GM18858 (cell line): ENCODE measurements around the gene SPECC1.
"Not testable (repeated sequence)": the region's sequence is repeated elsewhere in the genome, so short reads cannot be mapped to it uniquely, and the experiment has no call there.

Experiments used
- ATAC-seq: cut with Tn5 transposase; IDR thresholded peaks from one replicate; pipeline ENCODE4 v1.9.1; 2021; ENCODE audit not compliant: unreplicated experiment

The SPECC1 gene

DNA sequence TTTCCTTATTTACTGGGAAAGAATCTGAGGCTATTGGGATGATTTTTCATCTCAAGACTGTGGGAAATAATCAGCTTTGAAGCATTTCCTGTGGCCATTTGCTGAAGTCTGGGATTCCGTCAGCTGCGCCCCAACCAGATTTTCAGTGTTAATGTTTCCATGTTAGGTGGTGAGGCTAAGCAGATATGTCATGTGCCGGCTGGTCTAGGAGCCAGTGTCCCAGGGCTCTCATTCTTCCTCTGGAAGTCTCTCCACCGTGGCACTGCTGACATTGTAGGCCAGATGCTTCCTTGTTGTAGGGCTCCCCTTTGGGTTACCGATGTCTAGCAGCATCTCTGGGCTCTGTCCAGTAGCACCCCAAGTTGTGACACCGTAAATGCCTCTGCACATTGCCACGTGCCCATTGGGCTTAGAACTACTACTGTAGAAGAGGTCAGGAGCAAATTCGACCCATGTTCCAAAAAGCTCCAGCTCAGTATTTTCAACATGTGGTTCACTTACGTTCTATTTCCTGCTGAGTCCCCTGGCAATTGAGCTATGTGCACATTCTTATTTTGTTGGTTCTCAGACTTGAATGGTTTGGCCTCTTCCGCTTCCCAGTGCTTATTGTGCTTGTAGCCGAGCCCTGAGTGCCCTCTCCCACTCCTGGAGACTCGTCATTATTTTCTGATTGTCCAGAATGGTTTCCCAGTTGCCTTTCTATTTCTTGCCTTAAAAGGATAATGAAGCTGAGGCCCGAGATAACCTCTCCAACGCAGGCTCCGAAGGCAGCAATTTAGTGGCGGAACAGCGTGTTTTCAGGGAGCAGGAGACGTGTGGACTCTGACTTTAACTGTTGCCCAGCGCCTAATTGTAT, 82.2 kb downstream of the SPECC1 start:
- ATAC-seq: no peak

DNA sequence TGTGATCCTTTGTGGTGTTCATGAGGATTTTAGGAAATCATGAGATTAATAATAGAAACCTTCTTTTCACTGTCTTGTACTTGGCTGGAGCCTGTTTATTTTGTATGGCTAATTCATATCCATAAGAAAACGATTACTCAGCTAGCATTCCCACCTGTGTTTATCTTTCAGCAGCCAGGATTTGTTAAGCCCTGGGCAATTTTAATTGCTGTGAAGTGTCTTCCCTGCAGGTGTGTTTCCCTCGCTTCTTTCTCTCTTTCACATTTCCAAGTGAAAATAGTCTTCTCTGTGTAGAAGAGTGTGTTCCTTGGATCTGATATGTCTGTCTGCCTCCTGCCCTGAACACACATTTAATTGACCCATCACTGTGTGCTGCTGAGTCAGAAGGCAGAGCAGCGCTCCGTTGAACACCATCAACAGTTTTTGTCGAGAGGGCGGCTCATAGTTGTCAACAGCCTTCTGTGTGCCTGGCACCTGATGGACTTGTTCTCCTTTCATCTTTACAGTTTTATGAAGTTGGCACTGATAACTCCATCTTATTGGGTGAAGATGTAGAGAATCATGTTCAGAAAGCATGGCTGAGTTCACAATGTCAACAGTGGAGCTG, 83.2 kb downstream of the SPECC1 start:
- ATAC-seq: no peak

DNA sequence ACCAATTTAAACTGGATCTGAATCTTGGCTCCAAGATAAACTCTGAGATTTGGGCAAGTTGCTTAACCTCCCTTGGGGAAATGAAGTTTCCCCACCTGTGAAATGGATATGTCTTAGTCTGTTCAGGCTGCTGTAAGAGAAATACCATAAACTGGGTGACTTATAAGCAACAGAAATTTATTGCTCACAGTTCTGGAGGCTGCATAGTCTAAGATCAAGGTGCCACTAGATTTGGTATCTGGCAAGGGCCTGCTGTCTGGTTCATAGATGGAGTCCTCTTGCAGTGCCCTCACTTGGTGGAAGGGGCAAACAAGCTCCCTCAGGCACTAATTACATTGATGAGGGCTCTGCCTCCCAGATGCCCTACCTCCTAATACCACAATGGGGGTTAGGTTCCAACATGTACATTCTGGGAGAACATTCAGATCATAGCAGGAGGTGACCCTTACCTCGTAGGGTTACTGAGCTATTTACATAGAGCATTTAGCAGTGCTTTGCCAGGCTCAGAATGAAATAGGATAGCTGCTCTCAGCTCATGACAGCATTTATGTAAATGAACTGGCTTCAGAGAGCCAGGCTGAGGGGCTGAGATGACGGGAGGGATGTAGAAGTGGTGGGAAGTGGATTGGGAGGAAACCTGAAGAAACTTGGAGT, 83.9 kb downstream of the SPECC1 start:
- ATAC-seq: no peak

- ATAC-seq: no peak
Observed at GRCh38 chr17:20094777-20095176, 85.6 kb downstream of the SPECC1 start.

DNA sequence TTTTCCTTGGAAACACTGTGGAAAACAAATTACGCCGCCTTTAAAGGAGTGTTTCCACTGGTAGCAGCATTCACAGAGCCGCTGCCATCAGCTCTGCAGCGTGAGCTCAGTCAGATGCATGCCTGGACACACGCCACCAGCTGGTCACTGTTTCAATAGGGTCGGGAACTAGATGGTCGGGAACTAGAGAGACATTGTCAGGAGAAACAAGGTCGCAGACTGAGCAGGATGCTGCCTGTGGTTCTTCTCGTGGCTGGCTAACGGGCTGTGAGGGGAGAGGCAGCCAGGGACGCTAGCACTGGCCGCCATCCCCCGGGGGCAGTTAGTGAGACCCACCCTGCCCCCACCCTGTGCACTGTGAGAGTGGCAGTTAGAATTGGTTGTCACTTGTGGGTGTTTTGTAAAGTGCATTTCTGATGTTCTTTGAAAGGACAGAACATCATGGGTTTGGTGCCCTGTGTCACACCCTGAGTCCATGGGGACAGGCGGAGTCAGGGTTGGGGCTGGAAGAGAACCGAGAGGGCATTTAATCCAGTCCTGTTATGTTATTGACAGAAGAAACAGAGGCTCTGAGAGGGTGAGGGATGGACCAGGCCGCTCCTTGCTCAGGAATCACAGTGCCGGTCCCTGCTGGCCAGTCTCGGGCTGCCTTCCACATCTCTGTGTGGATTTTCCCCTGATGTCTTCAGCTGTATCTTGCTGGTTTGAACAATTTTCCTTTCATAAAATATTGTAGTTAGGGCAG, 86.3 kb downstream of the SPECC1 start:
- ATAC-seq: no peak

- ATAC-seq: no peak
Observed at GRCh38 chr17:20096430-20096829, 87.3 kb downstream of the SPECC1 start.

- ATAC-seq: no peak
Observed at GRCh38 chr17:20097330-20097729, 88.2 kb downstream of the SPECC1 start.

DNA sequence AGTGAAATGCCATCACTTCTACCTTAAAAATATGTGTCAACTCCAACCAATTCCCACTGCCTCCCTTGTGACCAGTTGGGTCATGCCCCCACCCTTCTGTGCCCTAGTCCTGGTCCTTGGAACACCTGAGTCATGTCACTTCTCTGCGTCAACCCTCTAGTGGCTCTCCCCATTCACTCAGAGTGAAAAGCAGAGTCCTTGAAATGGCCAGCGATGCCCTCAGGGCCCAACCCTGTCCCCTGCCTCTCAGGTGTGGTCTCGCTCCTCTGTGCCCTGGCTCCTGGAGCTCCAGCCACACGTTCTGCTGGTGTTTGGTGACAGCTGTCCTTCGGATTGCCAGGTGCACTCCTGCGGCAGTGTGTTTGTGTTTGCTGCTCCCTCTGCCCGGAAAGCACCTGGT, 89.2 kb downstream of the SPECC1 start:
- ATAC-seq: no peak

GRCh38 chr17:20100806-20101205, 91.6 kb downstream of the SPECC1 start:
- not testable (repeated sequence) for ATAC-seq

DNA sequence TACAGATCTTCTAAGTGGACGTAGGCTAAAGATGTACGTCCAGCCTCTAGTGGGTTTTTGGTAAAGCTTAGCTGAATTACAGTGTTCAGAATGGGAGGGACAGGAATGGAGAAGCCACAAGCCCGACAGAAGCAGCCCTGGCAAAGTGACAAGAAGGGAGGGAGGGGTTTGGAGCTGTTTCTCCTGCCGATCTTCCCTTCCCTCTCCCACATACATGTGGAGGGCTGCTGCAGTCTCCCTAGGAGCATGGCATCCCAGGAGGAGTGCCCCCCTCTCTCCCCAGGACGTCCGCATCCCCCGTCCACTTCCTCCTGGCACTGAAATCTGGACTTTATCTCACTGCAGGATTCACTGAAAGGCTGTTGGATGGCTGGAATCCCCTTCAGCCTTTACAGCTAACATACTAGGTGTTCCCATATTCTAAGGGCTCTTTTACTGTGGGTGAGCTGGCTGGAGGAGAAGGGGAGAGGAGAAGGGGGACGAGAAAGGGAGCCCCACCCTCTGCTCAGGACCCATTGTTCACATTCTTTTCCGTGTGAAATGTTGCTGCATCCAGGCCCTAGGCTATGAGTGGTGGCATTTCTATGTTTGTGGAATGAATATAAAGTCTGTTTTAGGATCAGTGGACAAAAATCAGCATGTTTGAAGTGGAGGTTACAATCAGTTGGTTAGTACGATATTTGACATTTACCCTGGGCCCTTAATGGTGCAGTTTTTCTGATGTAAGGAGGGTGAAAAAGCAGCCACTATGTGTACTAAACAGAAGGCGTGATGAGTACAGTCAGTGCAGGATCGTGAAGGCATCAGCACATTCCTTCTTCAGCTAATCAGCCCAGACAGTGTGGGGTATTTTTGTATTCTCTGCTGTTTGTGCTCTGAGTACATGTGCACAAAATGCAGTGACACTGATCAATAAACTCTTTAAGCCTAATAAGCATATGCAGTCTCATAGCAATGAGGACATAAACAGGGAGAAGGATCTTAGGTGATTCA, 94.6 kb downstream of the SPECC1 start:
- ATAC-seq: no peak

- ATAC-seq: no peak
Observed at GRCh38 chr17:20105539-20106280, 96.6 kb downstream of the SPECC1 start.

- ATAC-seq: not testable (repeated sequence)
Observed at GRCh38 chr17:20106446-20106845, 97.3 kb downstream of the SPECC1 start.

GRCh38 chr17:20109076-20109475, 99.9 kb downstream of the SPECC1 start:
- no peak for ATAC-seq

DNA sequence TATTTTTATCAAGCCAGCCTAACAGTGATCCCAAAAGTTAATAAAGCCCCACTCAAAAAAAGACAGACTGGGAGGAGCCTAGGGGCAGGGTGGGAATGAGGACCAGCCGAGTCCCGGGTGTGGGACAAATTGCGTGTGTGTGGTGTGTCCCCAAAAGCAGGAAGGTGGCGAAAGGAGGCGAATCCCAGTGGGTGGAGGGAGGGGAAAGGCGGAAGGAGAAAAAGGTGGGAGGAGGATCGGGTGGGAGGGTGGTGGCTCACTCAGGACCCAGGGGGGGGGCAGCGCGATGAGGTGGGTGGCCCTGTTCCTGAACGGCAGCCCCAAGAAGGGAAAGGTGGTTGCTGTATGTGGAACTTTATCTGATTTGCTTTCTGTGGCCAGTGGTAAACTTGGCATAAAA, 102.4 kb downstream of the SPECC1 start:
- ATAC-seq: no peak

- no peak for ATAC-seq
Observed at GRCh38 chr17:20114466-20114865, 105.3 kb downstream of the SPECC1 start.

DNA sequence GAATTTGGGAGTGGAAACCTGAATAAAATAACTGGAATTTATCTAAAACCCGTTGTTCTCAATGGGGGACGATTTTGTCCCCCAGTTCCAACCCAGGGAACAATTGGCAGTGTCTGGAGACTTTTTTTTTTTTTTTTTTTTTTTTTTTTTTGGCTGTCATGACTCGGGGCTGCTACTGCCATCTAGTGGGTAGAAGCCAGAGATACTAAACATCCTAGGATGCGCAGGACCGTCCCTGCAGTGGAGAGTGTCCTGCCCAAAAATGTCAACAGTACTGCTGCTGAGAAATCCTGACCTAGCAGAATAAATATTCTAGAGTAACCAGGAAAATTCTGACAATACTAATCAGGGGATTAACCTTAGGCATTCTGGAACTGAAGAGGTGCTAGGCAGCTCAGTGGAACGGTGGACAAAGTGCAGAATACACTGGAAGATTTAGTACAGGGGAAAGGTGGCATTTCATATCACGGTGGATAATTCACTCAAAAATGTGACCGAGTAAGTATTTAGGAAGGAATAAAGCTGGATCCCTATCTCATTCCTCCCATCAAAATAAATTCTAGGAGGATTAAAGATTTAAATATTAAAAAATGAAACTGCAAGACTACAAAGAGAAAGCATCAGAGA, 107.6 kb downstream of the SPECC1 start:
- no peak for ATAC-seq

- no peak for ATAC-seq
Observed at GRCh38 chr17:20118280-20118679, 109.1 kb downstream of the SPECC1 start.

- ATAC-seq: no peak
Observed at GRCh38 chr17:20120836-20121235, 111.7 kb downstream of the SPECC1 start.
